HG02759 (cell line): Measurements from ENCODE around the gene PDZK1IP1.
"Not testable (repeated sequence)": the region's sequence is repeated elsewhere in the genome, so short reads cannot be mapped to it uniquely, and the experiment has no call there.

Source experiments
- ATAC-seq: cut with Tn5 transposase; IDR thresholded peaks from one replicate; pipeline ENCODE4 v1.9.1; 2021; ENCODE audit warnings: mild to moderate bottlenecking, moderate library complexity; ENCODE audit not compliant: unreplicated experiment

Gene PDZK1IP1

DNA sequence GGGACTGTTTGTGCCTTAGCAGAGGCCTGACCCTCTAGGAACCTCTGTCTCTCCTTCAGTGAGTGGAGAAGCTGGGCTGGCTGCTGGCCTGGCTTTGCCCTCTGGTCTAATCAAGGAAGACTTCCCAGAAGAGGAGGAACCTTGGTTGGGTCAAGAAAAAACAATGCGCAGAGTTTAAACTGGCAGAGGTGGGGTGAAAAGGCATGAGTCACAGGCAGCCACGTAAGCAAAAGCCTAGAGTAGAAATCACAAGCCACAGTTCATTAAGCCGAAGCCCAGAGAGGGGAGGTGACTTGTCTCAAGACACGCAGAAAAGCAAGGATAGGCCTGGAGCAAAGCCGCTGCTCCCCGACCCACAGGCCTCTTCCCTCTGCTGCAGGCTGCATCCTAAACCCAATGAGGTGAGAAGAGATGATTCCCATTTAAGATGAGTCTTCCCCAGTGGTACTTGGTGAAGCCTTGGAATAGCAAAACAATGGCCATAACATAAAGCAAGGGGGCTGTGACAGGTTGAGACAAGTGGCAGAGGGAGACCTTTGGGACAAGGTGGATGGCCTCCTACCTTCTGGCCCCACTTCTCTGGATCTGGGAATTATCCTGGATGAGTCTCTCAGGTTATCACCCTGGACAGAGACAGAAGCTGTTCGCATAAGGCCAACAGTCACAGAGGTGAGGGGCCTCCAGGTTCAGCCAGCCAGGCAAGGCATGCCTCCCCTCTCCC lies 7.7 kb downstream of the PDZK1IP1 start:
- no peak for ATAC-seq

DNA sequence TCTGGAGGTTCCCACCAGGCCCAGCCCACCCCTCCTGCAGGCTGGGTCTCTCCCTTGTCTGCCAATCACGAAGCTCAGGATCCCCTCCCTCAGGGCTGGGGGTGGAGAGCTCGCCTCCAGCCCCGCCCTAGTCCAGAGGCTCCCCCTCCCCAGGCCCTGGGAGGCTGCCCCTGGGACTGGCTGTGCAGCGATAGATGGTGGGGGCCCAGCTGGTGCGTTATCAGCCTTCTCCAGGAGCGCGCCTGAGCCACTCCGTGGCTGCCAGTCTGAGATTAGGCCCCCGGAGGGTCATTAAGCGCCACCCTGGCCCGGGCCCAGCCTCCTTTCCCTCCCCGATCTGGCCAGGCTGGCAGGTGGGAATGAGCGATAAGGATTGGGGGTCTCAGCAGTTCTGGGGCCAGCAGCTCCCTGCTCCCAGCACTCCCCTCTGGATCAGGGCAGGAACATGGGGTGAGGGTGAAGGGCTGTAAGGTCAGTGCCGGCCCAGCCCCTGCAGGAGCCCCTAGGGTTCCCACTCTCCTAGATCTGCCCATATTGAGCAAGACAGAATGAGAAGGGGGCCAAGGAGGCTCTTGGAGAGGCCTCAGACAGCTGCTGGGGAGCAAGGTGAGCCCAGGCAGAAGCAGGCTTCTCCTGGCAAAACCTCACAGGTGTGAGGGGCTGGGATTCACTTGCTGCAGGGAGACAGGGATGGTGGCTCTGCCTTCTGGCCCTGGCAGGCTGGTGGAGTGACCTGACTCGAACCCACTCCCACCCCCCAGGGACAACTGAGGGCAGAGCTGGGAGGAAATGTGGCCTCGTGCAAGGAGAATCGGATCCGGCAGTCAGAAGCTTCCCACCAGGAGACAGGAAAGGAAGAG lies 8.5 kb downstream of the PDZK1IP1 start:
- ATAC-seq: no peak

DNA sequence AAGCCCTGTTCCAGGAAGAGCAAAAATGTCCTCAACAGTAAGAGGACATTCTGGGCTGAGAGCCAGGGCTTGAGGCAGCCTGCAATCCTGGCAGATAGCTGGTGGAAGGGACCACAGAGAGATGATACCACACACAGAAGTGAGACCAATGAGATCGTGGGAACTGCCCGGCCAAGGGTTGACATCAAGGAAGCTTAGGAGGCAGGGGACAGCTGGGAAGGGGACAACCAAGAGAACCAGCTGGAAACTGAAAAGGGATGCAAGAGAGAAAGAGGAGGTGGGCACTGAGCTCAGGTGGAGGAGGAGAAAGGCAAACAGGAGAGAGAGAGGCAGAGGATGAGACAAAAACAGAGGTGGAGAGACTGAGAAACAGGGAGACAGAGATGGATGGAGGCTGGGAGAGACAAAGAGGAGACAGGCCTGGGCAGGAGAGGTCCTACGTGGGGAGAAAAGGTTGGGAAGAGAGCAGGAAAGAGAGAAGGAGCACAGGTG lies 9.2 kb downstream of the PDZK1IP1 start:
- no peak for ATAC-seq

DNA sequence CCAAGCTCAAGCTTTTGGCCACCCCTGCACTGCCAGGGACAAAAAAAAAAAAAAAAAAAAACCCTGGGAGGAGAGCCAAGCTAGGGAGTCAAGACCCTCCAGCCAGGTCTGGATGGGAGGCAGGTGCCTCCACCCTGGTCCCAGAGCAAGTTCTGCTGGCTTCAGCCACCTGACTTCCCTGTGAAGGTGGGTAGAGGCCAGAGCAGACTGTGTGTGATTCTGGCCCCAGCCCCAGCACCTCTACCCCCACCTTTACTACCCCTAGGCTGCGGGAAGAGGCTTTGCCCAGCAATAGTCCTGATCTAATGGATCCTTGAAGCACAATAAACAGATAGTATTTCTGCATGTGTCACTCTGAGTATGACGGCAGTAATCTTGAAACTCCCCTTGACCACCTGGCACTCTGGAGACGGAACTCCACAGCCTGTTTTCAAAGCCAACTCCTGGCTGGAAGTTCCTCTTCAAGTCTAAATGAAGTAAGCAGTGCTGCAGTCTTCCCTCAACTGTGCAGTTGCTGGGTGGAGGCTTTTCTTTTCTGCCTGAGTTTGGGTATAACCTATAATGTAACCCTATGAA lies 9.8 kb downstream of the PDZK1IP1 start:
- no peak for ATAC-seq

DNA sequence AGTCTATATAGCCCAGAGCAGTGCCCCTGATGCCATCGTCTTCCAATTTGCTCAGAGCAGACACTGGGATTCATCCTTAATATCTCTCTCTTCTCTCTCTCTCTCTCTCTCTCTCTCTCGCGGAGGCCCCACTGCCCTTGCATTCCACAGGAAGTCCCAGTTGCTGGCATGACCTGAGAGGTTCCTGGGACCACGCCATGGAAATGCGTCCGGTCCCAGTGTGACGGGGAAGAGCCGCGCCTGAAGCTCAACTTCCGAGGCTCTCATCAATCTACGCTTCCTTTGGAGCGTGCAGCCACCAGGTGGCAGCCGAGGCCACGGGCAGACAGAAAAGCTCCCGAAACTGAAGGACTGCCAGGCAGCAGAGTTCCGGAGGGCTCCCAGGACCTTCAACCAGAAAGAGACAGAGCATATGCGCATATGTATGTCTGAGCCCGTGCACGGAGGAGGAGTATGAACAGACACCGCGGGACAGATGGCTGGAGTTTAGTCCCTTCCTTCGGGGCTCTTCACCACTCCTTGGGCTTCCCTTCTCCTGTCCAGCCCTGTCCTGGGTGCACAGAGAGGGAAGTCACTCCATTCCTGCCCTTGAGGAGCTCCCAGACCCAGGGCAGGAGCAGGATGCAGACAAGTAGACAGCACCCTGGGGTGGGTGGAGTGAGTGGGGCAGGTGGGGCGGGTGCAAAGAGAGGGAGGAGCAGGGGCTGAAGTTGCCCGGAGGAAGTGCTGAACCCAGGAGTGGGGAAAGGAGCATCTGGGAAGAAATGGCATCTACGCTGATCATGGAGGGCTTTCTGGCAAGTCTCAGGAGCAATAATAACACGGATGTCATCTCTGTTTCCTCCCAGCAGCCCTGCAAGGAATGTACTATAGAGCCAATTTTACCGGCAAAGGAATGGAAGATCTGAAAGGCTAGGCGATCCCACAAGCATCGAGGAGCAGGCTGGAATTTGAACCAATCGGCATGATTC lies 10.5 kb downstream of the PDZK1IP1 start:
- peak; percentile 90 for ATAC-seq

DNA sequence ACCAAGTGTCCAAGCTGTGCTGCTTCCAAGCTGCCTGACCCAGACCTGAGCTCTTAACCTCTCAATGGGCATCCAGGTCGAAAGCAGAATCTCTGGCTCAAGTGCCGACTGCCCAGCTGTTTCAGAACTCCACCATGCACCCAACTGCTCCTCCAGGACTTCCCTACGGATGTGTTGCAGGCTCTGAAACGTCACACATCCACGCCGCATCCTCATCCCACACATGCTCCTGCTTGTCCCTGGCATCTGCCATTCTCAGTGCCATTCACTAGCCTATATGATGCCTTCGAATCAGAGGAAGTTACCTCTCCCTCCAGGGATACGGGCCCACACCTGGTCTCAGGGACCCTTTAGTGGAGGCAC lies 11.2 kb downstream of the PDZK1IP1 start:
- ATAC-seq: no peak

DNA sequence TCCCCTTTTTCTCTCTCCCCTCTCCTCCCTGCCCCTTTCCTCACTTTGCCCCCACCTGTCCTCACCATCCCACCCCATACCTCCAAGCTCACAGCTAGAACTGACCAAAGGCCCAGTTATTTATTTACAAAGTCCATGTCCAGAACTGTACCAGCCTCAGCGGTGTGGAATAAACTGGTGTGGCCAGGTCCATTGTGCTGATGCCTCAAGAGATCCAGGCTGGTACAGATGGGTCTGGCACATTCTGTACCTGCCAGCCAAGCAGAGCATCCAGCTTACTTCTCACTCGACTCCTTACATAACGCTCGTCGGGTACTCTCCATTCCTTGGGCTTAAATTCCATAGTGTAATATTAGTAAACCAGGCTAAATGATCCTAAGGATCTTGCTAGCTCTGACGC lies 11.8 kb downstream of the PDZK1IP1 start:
- no peak for ATAC-seq

DNA sequence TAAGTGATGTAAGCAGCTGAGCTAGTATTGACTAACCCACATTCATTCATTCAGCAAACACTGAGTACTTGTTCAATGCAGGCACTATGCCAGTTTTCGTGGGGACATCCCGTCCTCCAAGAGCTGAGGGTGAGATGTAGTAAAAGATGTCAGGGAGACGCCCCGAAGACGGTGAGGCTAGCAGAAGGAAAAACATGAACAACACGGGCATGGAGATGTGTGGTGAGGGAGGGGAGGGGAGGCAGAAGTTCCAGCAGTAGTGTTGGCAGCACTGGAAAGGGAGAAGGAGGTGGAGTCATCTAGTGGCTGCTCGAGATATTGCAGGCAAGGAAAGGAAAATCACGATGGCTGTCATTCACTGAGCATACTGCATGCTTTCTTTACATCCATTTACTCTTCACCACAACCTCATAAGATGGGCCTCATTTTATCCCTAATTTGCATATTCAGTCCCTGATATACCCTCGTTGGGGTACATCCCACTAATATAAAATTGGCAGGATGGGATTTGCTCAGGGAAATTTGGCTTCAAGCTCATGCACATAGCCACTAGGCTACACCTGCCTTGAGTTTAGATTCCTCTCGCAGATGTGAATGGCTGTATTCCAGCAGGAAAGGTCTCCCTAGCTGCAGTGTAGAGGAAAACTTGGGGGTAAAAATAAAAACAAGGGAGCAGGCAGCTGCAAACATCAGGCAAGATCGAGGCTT lies 14.5 kb downstream of the PDZK1IP1 start:
- no peak for ATAC-seq

DNA sequence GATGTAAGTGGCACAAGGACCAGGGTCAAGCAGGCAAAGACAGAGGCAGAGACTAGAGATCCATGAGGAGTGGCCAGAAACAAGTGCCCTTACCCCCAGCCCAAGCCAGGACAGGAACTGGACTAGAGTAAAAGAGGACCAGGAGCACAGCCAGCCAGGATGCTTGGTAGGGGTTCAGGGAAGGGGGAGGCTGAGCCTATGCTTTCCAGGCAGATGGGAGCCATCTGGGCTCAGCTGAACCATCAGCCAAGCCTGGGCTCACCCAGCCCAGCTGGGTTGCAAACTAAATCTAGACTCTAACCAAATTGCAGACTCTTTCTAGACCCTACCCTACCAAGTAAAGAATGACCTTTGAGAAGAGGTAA lies 15.2 kb downstream of the PDZK1IP1 start:
- ATAC-seq: no peak

DNA sequence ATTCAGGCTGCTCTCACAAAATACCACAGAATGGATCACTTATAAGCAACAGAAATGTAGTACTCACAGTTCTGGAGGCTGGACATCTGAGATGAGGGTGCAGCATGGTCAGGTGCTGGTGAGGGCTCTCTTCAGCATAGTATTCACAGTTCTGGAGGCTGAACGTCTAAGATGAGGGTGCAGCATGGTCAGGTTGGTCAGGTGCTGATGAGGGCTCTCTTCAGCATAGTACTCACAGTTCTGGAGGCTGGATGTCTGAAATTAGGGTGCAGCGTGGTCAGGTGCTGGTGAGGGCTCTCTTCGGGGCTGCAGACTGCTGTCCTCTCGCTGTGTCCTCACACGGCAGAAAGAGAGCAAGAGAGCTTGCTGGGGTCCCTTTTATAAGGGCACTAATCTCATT lies 17.1 kb downstream of the PDZK1IP1 start:
- no peak for ATAC-seq

DNA sequence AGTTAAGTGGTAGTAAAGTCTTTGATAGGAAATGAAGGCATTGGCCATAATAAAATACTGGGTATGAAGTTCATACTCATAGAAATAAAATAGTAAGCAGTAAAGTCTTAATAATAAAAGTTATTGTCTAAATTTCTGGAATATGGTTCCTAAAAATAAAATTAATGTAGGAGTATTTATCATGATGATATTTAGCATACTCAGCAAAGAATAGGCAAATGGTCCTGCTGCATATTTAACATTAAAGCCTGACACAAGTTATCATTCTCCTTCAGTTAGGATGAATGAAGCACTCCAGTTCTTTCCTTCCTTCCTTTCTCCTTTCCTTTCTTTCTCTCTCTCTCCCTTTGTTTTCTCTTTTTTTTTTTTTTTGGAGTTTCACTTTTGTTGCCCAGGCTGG lies 25.3 kb downstream of the PDZK1IP1 start:
- ATAC-seq: no peak

DNA sequence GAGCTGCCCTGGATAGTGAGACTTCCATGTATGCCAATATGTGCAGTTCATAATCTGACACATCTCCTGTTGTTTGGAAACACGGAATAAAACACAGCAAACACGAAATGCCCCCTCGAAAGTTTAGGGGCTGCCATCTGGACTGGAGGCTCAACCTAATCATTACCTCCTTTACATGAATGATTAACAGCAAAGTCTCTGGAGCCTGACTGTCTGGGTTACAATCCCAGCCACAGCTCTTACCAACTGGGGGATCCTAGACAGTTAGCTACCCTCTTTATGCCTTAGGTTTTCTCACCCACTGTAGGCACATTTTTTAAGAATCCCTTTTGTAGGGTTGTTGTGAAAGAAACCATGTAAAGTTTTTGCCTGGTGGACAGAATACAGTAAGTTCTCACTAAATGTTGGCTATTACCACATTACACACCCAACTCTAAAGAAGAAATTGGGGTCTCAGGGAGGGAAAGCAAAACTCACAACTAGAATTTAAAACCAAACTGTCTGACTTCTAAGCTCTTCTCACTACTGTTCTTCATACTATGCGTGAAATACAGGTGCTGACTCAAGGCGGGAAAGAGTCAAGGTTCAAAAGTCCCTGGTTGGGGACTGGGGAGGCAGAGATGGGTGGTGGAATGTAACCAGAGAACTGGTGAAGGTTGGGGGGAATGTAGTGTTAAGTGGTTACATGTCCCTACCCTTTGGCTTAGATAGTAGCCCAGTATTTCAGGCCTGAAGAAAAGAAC lies 28.4 kb downstream of the PDZK1IP1 start:
- no peak for ATAC-seq

DNA sequence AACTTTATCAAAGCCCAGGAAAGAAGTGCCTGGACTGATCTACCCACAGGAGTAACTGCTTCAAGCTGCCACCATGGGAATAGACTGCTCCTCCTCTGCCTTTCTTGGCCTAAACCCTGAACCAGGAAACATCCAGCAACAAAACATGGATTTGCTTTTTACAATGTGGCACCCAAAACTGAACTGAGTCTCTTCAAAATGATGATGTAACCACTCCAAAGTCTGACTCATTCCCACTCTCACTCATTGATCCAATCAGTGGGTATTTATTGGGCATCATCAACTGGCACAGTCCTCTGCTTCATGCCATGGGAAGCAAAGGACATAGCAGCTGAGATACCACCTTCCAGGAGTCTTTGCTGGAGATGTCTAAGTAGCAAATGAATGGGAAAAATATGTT lies 29.1 kb downstream of the PDZK1IP1 start:
- ATAC-seq: no peak

DNA sequence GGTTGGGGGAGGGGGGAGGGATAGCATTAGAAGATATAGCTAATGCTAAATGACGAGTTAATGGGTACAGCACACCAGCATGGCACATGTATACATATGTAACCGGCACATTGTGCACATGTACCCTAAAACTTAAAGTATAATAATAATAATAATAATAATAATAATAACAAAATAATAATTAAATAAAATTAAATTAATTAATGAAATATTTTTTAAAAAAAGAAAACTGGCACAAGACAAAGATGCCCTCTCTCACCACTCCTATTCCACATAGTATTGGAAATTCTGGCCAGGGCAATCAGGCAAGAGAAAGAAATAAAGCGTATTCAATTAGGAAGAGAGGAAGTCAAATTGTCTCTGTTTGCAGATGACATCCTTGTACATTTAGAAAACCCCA lies 31.9 kb downstream of the PDZK1IP1 start:
- ATAC-seq: not testable (repeated sequence)

DNA sequence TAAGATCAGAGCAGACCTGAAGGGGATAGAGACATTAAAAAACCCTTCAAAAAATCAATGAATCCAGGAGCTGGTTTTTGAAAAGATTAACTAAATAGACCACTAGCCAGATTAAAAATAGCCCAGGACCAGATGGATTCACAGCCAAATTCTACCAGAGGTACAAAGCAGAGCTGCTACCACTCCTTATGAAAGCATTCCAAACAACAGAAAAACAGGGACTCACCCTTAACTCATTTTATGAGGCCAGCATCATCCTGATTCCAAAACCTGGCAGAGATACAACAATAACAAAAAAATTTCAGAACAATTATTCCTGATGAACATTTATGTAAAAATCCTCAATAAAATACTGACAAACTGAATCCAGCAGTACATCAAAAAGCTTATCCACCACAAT lies 33.4 kb downstream of the PDZK1IP1 start:
- ATAC-seq: not testable (repeated sequence)

DNA sequence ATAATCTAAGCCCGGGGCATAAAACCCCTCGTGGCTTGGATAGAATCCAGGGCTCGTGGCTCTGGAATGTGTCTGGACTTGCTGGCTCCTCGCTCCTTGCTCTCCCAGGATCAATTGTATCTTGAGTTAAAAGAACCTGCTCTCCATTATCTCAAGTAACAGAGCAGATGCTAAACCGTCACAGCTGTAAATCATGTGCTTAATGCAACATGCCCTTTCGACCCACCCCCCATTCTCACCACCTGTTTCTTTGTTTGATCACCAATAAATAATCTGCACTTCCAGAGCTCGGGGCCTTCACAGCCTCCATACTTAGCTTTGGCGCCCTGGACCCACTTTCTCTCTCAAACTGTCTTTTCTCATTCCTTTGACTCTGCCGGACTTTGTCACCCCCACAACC lies 40.7 kb downstream of the PDZK1IP1 start:
- not testable (repeated sequence) for ATAC-seq

DNA sequence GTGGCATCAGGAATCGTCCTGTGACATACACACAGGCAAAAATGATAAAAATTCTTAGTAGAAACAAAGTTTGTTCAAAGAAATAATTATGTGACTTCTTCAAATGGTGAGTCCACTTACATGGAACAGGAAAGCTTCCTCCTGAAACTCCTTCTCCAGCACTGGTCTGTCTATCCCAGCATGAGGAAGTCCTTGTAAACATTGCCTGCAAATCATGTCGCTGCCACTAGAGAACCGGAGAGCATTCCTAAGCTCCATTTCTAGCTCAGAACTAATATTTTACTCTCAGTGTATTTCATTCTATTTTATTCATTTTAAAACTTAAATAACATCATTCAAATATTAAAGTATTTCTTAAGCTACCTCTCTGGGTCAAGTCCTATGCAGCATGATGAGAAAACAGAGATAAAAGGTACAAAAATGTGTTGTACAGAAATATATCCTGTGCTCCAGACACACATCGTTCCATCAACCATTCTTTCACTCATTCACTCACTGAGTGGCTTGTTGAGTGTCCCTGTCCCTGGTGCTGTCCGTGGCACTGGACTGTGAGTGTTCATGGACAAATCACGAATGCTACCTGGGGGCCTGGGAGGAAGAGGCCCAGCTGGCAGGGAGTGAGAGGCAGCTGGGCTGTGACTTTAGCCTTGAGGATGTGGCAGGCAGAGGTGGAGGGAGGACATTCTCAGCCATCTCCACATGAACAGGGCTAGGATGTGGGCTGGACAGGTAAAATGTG lies 42.6 kb downstream of the PDZK1IP1 start:
- ATAC-seq: no peak

DNA sequence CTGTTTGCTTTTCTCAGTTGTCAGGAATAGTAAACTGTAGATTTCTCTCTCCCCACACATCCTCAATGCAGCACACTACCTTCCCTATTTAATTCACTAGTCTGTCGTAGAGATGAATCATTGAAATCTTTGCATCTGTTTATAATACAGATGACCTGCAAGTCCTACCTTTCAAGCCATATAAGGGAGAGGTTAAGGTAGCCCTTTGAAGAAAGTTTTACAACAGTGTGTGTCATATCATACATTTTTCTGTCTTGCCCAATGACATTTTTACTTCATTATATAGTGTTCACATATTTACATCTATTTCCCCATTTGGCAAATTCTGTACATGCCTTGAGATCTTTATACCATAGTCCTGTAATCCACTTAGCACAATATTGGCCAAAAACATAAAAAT lies 43.3 kb downstream of the PDZK1IP1 start:
- ATAC-seq: not testable (repeated sequence)

DNA sequence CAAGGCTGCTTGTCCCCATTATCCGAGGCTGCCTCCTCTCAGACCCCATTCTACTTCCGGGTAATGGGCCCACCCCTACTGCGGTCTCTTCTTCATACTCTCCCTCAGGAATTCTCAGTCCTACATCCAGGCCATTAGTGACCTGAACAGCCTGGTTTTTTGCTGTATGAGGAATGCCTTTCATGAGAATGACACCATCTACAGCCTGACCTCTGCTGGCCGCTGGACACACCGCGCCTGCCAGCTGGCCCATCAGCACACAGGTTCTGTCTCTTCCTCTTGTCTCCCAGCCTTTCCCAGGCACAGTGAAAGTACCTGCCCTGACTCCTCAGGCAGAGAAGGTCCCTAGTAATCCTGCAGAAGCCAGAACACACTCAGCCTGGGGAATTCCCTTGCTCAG lies 46.2 kb downstream of the PDZK1IP1 start:
- ATAC-seq: not testable (repeated sequence)
